Skeletal muscle tissue (tissue), 4 donors: ENCODE measurements around the gene ARHGEF26. TPM values are rescaled to one million over a fixed set of nuclear protein-coding genes. Genes with fewer than 3 reads are reported as not detected.

Source experiments
- H3K27ac ChIP-seq: one replicate; pipeline ENCODE4 v1.7.0; 2013; ENCODE audit warnings: mild to moderate bottlenecking, low read depth, low read length, inconsistent platforms
- H3K27me3 ChIP-seq, 3 donors: one replicate each; pipeline ENCODE4 v1.7.0; 2013; ENCODE audit warnings: low read length in 3 of 3; ENCODE audit not compliant: control insufficient read depth in 3 of 3, insufficient read depth in 3 of 3
- H3K36me3 ChIP-seq, 3 donors: one replicate each; pipeline ENCODE4 v1.7.0; 2013; ENCODE audit warnings: low read length in 3 of 3; ENCODE audit not compliant: control insufficient read depth in 3 of 3, insufficient read depth in 3 of 3
- H3K4me1 ChIP-seq, 3 donors: one replicate each; pipeline ENCODE4 v1.7.0; 2013; ENCODE audit warnings: low read length in 3 of 3, mild to moderate bottlenecking in 3 of 3; ENCODE audit not compliant: control insufficient read depth in 3 of 3, insufficient read depth in 3 of 3
- H3K4me3 ChIP-seq, 3 donors: one replicate each; pipeline ENCODE4 v1.7.0; 2013; ENCODE audit warnings: low read length in 3 of 3
- H3K9ac ChIP-seq, 3 donors: one replicate each; pipeline ENCODE4 v1.7.0; 2013; ENCODE audit warnings: low read length in 3 of 3, mild to moderate bottlenecking in 3 of 3, moderate library complexity in 2 of 3, low read depth in 1 of 3
- H3K9me3 ChIP-seq, 3 donors: one replicate each; pipeline ENCODE4 v1.7.0; 2013; ENCODE audit warnings: low read length in 3 of 3; ENCODE audit not compliant: control insufficient read depth in 3 of 3
- total RNA-seq: library from RNA; depleted of rRNA; stranded (reverse); fragments of >200 nt; gene quantifications from one replicate; pipeline ENCODE4 v1.2.3, GENCODE V29; 2014
- donor health status: Osteomylitis.

ARHGEF26 gene
- total RNA-seq, 1 donor from 2014 or later = 7.3 TPM

GRCh38 chr3:154307363-154307762, 186.2 kb downstream of the ARHGEF26 start:
- no peaks in the 10 kb centered on the region for H3K4me1 ChIP-seq
- no peak overlapping the region for H3K4me3 ChIP-seq
- no peaks in the 10 kb centered on the region for H3K27me3 ChIP-seq
- H3K9ac ChIP-seq = no peak overlapping the region
- peaks cover 11 to 46% (median 24%) of the 10 kb centered on the region in 3 donors for H3K36me3 ChIP-seq
- H3K27ac ChIP-seq = no peak overlapping the region
- no peaks in the 10 kb centered on the region for H3K9me3 ChIP-seq

Other genes starting within 250 kb of the ARHGEF26 start
- gene DHX36, start 203.1 kb downstream of the ARHGEF26 start, total RNA-seq = 76.7 TPM